Astrocyte (in vitro differentiated cells and primary cell): ENCODE measurements around the gene PHF13. TPM values are rescaled to one million over a fixed set of nuclear protein-coding genes. Genes with fewer than 3 reads are reported as not detected.

Experiments used
- DNase-seq: peaks from one replicate; pipeline ENCODE4 v3.0.0-alpha.2; 2010; ENCODE audit warnings: low read depth
- FAIRE-seq: peaks from 2 replicates; lab custom pipeline; 2011; peaks lifted over from hg19 to GRCh38; lab: Jason Lieb, UNC
- H2AFZ ChIP-seq: 2 replicates; pipeline ENCODE4 v1.6.0; 2012; ENCODE audit warnings: low read depth, low read length, inconsistent platforms
- H3K27ac ChIP-seq: 2 replicates; pipeline ENCODE4 v1.5.1; 2011; ENCODE audit warnings: low read depth, low read length, inconsistent platforms
- H3K27me3 ChIP-seq: 2 replicates; pipeline ENCODE4 v1.6.0; 2011; ENCODE audit warnings: low read length, inconsistent platforms; ENCODE audit not compliant: insufficient read depth
- H3K36me3 ChIP-seq: 2 replicates; pipeline ENCODE4 v1.5.1; 2011; ENCODE audit warnings: low read length, inconsistent platforms; ENCODE audit not compliant: insufficient read depth
- H3K4me1 ChIP-seq: 2 replicates; pipeline ENCODE4 v1.5.1; 2011; ENCODE audit warnings: low read length, inconsistent platforms; ENCODE audit not compliant: insufficient read depth
- H3K4me2 ChIP-seq: 2 replicates; pipeline ENCODE4 v1.6.0; 2012; ENCODE audit warnings: low read length, inconsistent platforms
- H3K4me3 ChIP-seq: 2 replicates; pipeline ENCODE4 v1.5.1; 2011; ENCODE audit warnings: low read depth, mild to moderate bottlenecking, low read length, inconsistent platforms; ENCODE audit not compliant: insufficient read depth
- H3K79me2 ChIP-seq: 2 replicates; pipeline ENCODE4 v1.6.0; 2012; ENCODE audit warnings: mild to moderate bottlenecking, low read length, inconsistent platforms; ENCODE audit not compliant: insufficient read depth
- H3K9ac ChIP-seq: 2 replicates; pipeline ENCODE4 v1.6.0; 2012; ENCODE audit warnings: mild to moderate bottlenecking, low read length, inconsistent platforms
- H3K9me3 ChIP-seq: 2 replicates; pipeline ENCODE4 v1.5.1; 2012; ENCODE audit warnings: low read depth, mild to moderate bottlenecking, low read length, inconsistent platforms; ENCODE audit not compliant: insufficient read depth
- H4K20me1 ChIP-seq: 2 replicates; pipeline ENCODE4 v1.6.0; 2012; ENCODE audit warnings: low read length, inconsistent platforms; ENCODE audit not compliant: insufficient read depth
- H3K27ac Mint-ChIP-seq: one replicate; pipeline ENCODE4 v1.8.0; 2021; ENCODE audit warnings: mild to moderate bottlenecking, mixed read lengths; ENCODE audit not compliant: unreplicated experiment
- H3K27me3 Mint-ChIP-seq: one replicate; pipeline ENCODE4 v1.8.0; 2021; ENCODE audit warnings: low read depth, mixed read lengths; ENCODE audit not compliant: unreplicated experiment
- H3K36me3 Mint-ChIP-seq: one replicate; pipeline ENCODE4 v1.8.0; 2021; ENCODE audit warnings: low read depth, mixed read lengths; ENCODE audit not compliant: unreplicated experiment
- H3K4me1 Mint-ChIP-seq: one replicate; pipeline ENCODE4 v1.8.0; 2021; ENCODE audit warnings: low read depth, mixed read lengths; ENCODE audit not compliant: unreplicated experiment
- H3K4me3 Mint-ChIP-seq: one replicate; pipeline ENCODE4 v1.8.0; 2021; ENCODE audit warnings: mild to moderate bottlenecking, moderate library complexity, mixed read lengths; ENCODE audit not compliant: unreplicated experiment
- H3K9me3 Mint-ChIP-seq: one replicate; pipeline ENCODE4 v1.8.0; 2021; ENCODE audit warnings: mild to moderate bottlenecking, mixed read lengths; ENCODE audit not compliant: unreplicated experiment
- EZH2 ChIP-seq: IDR thresholded peaks from 2 replicates; pipeline ENCODE4 v1.6.1; 2012; ENCODE audit warnings: mild to moderate bottlenecking, low read length, inconsistent platforms; ENCODE audit not compliant: insufficient read depth
- total RNA-seq: library from RNA; stranded (reverse); gene quantifications from 2 replicates; pipeline ENCODE4 v1.2.1, GENCODE V29; 2021
- TF ChIP-seq, protein P1 (sequence below): IDR thresholded peaks from 2 replicates; pipeline ENCODE4 v1.5.1; 2011; ENCODE audit warnings: low read depth, mild to moderate bottlenecking, inconsistent platforms, low read length, moderate library complexity; ENCODE audit not compliant: insufficient read depth

PHF13 gene
- total RNA-seq, 1 donor from 2014 or later = 23.7 TPM

DNA sequence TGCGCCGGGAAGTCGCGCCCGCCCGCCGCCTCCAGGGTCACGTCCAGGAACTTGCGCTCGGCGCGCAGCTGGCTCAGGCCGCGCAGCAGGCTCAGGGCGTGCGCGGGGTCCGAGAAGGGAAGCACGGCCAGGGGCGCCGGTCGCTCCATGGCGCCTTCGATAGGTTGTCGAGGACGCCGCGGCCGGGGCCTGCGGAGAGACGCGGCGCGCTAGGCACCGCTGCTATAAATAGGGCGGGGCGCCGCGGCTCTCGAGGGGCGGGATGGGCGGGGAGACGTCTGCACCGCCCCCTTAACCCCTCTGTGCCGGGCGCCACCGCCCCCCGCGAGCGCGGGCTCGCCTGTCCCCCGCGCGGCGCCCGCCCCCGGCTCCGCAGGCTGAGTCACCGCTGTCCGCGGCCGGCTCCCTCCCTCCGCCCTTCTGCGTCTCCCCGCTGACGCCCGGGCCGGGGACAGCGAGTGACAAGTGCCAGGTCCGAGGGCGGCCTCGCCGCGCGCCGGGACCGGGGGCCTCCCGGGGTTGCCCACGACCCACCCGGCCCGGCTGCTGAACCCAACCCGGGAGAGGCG, 10.8 kb upstream of the PHF13 start, which contains the start of gene KLHL21:
KLHL21 (minus strand) TSS at position 201 of the 569 bp plus-strand sequence; CDS start at position 149, 52 bp downstream.
- Mint-ChIP-seq H3K27me3 (no peaks in the 10 kb centered on the region), H3K9me3 (no peaks in the 10 kb centered on the region), H3K4me1 (peaks cover 15% of the 10 kb centered on the region), H3K4me3 (peak within 1 kb of the TSS; percentile 98), H3K36me3 (peaks cover 6% of the 10 kb centered on the region), H3K27ac (peak within 1 kb of the TSS; percentile 99)
- peak within 1 kb of the TSS; percentile 95 for H3K27ac ChIP-seq
- H4K20me1 ChIP-seq = peaks cover 41% of the 10 kb centered on the region
- peak within 1 kb of the TSS; percentile 90 for H3K9ac ChIP-seq
- H3K4me2 ChIP-seq = peak within 1 kb of the TSS; percentile 94
- peaks cover 39% of the 10 kb centered on the region for H3K4me1 ChIP-seq
- TF ChIP-seq, protein P1, sequence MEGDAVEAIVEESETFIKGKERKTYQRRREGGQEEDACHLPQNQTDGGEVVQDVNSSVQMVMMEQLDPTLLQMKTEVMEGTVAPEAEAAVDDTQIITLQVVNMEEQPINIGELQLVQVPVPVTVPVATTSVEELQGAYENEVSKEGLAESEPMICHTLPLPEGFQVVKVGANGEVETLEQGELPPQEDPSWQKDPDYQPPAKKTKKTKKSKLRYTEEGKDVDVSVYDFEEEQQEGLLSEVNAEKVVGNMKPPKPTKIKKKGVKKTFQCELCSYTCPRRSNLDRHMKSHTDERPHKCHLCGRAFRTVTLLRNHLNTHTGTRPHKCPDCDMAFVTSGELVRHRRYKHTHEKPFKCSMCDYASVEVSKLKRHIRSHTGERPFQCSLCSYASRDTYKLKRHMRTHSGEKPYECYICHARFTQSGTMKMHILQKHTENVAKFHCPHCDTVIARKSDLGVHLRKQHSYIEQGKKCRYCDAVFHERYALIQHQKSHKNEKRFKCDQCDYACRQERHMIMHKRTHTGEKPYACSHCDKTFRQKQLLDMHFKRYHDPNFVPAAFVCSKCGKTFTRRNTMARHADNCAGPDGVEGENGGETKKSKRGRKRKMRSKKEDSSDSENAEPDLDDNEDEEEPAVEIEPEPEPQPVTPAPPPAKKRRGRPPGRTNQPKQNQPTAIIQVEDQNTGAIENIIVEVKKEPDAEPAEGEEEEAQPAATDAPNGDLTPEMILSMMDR = no peak
- FAIRE-seq = no peak
- H2AFZ ChIP-seq = peak within 1 kb of the TSS; percentile 76
- H3K36me3 ChIP-seq = peaks cover 1% of the 10 kb centered on the region
- peak; percentile 69 for DNase-seq
- H3K27me3 ChIP-seq = no peaks in the 10 kb centered on the region
- peaks cover 45% of the 10 kb centered on the region for H3K79me2 ChIP-seq
- peak within 1 kb of the TSS; percentile 77 for H3K4me3 ChIP-seq
- H3K9me3 ChIP-seq = no peaks in the 10 kb centered on the region

DNA sequence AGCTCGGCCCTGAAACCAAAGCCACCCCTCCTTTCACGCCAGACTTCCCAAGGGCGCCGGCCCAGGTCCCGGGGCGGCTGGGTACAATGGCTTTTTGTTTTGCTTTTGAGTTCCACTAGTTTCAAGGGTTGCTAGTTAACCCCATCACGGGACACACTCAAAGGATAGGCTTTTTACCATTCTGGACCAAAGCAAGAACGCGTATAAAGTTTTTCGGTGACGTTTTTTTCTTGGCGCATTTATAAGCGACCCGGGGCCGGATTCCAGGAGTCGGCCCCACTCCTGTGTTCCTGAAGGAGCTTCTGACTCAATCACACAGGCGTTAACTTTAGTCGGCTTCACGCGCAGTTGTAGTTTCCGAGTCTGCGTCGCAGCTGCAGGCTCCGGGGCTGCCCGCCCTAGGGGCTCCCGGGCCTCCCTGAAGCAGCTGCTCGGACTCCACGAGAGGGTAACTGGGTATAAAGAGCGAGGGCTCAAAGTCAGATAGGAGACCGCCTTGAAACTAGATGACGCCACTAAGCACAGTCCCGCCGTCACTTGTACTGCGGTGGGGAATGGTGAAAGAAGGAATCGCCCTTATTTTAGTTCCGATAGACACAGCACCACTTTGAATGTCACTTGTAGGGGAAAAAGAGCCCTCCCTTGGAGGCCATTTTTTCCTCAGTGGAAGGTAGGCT, 10.2 kb upstream of the PHF13 start:
- Mint-ChIP-seq H3K27ac (peak overlapping the region; percentile 99), H3K9me3 (no peaks in the 10 kb centered on the region), H3K36me3 (peaks cover 6% of the 10 kb centered on the region), H3K4me1 (peaks cover 15% of the 10 kb centered on the region), H3K27me3 (no peaks in the 10 kb centered on the region), H3K4me3 (peak overlapping the region; percentile 80)
- DNase-seq (peak; percentile 77), FAIRE-seq (no peak)
- Histone ChIP-seq H3K79me2 (peaks cover 41% of the 10 kb centered on the region), H3K36me3 (no peaks in the 10 kb centered on the region), H4K20me1 (peaks cover 34% of the 10 kb centered on the region), H3K27ac (peak overlapping the region; percentile 95), H3K4me2 (peak overlapping the region; percentile 94), H2AFZ (peak overlapping the region; percentile 76), H3K9ac (peak overlapping the region; percentile 90), H3K9me3 (no peaks in the 10 kb centered on the region), H3K4me3 (peak overlapping the region; percentile 62), H3K27me3 (no peaks in the 10 kb centered on the region), H3K4me1 (peaks cover 39% of the 10 kb centered on the region)
- no peak for TF ChIP-seq EZH2
- TF ChIP-seq, protein P1 = no peak
